GM21390 (cell line): ENCODE measurements around the gene LGALSL.

Source experiments
- ATAC-seq: cut with Tn5 transposase; IDR thresholded peaks from one replicate; pipeline ENCODE4 v1.9.1; 2021; ENCODE audit not compliant: unreplicated experiment

LGALSL gene

GRCh38 chr2:64470071-64470470 is 16.1 kb downstream of the LGALSL start:
- ATAC-seq: no peak

GRCh38 chr2:64470766-64471295 is 16.9 kb downstream of the LGALSL start:
- no peak for ATAC-seq

GRCh38 chr2:64471600-64471999 is 17.6 kb downstream of the LGALSL start:
- no peak for ATAC-seq

DNA sequence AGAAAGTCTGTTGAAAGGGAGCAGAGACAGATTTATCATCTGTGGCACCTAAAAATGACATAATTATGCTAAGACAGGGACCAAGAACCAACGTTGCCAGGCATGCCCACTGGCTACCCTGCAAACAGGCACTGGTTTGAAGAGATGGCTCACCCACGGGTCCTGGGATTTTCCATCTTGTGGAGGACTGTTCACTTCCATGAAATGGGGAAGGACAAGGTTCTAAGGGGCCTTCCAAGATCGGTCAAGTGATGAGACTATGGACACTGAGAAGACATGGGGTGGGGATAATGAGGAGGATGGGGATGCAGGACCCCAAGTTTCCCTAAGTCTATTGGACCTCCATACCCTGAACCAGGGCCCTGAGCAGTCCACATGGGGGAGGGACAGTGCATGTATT is 18.9 kb downstream of the LGALSL start:
- ATAC-seq: no peak

DNA sequence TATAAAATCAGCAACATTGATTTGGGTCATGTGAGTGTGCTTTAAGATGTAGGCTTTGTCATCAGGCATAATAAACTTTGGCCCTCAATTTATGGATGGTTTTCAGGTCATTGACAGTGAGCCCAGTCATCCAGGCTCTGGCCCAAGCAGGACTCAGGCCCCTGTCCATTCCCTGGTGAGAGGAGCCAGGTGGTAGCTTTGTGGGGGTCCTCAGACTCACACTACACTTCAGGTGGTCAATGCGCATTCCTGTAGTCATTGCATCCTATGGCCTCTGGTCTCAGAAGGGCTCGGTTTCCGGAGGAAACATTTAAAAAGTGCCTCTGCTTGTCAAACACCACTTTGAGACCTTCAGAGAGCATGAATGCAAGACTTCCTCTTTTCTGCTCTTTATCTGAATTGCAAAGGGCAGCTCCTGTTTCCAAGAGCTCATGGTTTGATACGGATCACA is 20.2 kb downstream of the LGALSL start:
- ATAC-seq: peak; percentile 49

GRCh38 chr2:64474636-64475035 is 20.7 kb downstream of the LGALSL start:
- ATAC-seq: no peak

- no peak for ATAC-seq
Observed at GRCh38 chr2:64477037-64477436, 23.1 kb downstream of the LGALSL start.

GRCh38 chr2:64477979-64478378 is 24.0 kb downstream of the LGALSL start:
- no peak for ATAC-seq

DNA sequence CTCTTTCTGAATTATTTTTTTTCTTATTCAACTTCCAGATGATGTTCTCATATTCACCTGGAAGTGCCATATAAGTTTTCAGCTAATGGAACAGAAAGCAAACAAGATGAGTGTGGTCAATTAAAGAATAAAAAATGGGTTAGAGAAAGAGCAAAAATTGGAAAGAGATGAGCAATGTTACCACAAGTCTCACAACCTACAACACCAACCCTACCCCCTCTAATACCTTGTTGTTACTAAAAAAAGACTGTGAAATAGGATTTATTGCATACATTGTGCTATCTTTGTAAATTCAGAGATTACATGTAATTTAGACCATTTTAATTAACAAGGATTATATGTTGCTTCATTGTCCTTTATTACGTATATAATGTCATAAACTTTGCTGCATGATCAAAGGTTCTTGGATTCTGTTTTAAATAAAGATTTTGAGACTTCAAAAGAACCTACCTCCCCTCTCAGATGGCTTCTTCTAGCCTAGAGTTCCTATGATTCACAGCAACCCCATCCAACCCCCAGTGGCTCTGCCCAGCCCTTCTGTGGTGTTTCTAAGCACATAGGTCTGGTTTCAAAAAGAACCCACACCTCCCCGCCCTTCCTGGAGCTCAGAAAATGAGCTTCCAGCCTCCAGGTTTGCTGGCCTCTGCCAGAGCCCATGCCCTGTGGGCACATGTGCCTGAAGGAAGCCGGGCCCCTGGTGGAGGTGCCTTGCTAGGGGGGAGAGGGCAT is 24.7 kb downstream of the LGALSL start:
- ATAC-seq: no peak

DNA sequence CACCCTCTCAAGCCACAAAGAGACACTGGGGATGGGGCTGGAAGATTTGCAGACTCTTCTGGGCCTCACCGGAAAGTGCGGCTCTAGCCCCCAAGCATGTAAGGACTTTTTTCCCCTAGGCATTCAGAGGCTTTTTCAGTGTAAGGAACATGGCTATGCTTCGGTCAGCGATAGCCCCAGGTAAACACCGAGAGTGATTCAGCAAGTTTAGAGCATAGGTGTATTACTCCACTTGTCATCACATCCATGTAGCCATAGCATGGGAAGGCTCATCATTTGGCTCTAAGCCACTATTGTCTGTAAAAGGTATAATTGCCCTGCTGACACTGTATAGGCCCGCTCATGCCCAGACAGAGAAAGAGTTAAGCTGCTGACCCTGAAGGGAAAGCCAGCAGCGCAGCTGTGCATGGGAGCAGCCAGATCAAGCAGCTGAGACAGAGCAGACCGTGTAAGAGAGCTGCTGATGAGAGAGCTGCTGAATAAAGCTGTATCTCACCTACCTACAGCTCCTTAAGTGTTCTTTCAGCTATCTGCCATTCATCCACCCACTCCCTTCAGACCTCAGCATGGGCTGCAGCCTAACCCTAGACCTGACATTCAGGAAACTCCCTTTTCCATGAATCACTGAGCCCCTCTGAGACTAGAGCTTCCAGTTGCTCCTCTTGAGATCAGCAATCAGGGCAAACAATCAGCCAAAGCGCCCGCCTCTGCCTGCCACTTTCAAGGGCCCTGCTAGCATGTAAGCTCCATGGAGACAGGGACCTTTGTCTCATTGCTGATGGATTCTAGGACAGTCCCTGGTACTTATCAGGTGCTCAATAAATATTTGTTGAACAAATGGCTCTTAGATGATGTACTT is 25.5 kb downstream of the LGALSL start:
- ATAC-seq: no peak

DNA sequence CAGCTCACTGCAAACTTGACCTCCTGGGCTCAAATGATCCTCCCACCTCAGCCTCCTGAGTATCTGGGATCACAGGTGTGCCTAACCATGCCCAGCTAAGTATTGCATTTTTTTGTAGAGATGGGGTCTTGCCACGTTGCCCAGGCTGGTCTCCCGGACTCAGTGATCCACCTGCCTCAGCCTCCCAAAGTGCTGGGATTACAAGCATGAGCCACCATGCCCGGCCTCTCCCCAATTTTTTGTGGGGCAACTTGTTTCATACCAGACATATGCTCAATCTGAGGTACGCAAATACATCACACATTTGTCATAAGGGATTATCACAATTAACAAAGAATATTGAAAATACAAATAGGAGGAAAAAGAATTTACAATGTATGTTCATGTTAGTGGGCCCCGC is 27.7 kb downstream of the LGALSL start:
- no peak for ATAC-seq

DNA sequence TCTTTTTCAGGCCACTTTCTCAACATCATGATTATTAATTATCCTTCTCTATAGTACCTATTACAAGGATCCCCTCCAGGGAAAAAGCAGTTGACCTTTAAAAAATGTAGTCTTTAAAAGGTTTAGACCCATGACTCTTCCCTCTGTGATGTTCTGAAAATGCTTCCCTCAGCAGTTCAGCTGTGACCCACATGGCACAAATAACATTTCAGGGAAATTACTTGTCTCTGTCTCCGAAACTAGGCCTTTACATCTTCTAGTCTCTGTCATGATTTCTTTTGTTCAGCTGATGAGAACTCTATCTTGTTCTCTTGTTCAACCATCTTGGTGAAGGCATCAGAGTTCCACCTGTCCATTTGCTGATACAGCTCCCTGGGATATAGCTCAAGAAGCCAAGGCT is 28.3 kb downstream of the LGALSL start:
- ATAC-seq: no peak

DNA sequence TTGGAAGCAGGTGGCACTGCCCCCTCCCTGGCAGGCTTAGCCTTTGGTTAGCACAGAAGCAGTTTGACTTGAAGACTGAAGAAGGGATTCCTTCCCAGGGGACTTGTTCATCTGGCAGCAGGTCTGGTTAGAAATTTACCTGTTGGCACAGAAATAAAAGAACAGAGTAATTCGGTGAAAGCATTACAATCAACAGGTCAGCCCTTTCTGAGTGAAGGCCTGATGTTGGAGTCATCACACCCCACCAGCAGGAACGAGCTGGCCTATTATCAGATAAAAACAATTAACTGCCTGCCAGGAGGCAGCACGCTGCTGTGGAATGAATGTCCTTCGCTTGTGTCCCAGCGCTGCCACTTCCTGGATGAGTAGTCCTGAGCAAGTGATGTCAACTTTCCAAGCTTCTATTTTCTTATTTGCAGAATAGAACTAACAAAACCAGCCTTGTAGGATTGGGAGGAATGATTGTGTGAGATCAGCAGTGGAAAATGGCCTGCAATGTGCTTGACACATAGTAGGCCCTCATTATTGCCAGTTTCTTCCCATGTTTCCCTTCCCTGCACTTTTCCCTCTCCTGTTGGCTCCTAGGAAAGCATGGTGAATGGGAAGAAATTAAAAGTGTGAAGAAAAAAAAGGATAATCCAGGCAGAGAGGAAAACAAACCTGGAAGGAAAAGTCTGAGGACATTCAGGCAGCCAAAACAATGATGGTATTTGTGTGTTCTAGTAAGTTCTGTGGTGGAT is 29.0 kb downstream of the LGALSL start:
- ATAC-seq: no peak

DNA sequence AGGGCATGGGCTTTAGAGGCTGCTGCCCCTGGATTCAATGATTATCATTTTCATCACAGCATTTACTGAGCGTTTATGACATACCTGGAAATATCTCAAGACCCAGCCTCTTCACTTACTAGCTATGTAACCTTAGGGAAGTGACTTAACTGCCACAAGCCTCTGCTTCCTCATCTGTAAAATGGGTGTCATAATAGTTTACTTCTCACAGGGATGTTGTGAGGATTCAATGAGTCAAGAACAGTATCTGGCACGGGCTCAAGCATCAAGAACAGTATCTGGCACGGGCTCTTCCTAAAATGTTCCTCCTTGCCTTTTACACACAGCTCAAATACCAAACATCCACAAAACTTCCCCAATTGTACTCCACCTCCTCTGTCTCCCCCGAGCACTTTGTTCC is 31.4 kb downstream of the LGALSL start:
- no peak for ATAC-seq

DNA sequence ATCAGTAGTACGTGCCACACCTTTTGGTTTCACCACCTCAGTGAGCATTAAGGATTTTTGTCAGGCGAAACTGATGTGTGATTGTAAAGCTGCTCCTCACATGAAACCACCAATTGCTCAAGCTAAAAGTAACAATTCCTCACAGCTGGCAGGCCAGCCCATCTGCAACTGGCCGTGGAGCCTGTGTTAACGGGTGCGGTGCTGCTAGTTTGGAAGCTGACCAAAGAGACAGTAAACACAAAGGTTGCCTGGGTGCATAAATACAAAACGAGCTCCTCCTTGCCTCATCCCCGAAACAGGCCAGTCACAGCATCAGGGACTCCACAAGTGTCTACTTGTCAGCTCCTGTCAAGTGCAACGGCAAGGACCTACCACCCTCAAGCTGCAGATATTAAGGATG is 32.0 kb downstream of the LGALSL start:
- ATAC-seq: no peak

DNA sequence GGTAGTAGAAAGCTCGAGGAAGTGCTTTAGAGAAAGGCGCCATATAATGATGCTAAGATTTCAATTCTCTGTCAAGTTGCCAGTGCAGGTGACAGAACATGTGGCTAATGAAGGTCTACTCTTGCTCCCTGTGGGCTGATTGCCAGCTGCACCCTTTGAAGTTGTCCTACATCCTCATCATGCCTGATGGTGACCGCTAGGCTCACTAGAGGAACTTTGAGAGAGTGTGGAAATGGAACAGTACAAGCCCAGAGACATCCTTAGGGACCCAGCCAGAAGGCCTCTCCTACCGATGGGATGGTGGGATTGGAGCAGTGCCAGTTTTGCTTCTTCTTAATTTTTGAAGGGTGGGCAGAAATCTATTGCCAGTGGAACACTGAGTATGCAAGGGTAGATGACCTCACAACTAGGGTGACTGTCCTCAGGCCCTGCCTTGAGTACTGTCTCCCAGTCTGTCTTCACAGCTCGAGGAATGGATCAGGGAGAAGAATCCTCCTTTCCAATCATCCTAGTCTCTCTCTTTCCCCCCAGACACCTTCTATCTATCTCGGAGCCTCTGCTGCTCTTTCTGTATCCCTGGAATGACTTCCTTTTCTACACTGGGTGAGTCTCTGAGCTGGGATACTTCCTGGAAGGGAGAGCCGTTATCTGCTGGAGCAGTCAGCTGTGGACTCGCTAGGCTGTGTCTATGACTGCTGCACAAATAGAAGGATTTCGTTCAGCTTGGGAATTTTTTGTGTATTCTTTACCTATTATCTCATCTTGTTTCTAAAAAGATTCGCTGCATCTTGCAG is 33.5 kb downstream of the LGALSL start:
- ATAC-seq: no peak

DNA sequence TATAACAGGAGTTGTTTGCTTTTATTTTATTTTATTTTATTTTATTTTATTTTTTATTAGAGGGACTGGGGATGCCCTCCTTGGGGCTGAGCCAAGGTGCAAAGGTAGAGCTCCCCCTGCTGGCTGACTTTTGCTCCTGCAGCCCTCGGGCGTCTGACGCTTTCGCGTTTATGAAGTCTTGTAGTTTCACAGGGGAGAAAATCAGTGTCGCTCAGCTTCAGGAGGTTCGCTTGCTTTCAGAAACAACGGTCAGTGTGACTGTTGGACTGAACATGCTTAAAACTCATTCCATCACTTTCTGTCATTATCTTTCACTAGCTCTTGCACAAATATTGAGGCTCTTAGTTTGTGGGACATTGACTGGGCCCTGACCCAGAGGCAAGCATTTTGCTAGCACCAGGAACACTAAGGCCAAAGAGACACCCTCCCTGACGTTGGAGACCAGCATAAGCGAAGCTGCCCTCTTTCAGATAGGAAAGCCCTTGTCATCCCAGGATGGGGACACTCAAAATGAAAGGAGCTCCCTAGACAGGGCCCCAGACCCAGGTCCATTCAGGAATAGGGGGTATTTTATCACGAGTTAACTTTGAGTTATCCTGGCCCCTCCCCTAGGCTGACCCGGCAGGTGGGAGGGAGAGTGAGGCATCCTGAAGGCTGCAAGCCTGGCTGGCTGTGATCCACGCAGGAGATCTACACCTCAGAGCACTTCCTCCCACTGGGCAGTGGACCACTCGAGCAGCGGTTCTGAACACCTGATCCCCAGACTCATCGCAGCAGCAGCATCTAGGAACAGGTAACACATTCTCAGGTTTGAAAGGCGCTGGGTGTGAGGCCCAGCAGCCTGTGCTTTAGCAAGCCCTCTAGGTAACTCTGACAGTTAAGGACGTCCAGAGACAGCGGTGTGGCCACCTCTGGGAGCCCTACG is 34.4 kb downstream of the LGALSL start:
- peak; percentile 57 for ATAC-seq

- no peak for ATAC-seq
Observed at GRCh38 chr2:64489081-64489751, 35.3 kb downstream of the LGALSL start.

DNA sequence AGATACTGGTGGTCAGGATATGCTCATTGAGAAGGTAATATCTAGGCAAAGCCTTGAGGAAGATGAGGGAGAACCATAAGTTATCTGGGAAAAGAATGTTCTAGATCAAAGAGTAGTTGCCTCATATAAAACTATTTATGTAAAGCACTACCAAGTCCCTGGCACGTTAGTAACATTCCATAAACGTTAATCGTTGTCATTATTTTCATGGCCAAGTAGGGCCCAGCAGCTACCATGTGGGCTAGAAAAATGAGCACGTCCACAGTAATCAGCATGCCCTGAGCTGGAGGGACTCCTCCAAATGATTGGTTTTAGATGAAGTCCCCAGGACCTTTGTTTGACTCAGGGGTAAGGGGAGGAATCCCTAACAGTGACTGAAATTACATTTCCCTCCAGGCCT is 37.5 kb downstream of the LGALSL start:
- ATAC-seq: no peak
